OCI-LY7 (cell line): ENCODE measurements around the gene NPR1. TPM values are rescaled to one million over a fixed set of nuclear protein-coding genes. Genes with fewer than 3 reads are reported as not detected.

ENCODE experiments used
- BruUV-seq: library from RNA; stranded (reverse); fragments of 400-500 nt; replicated peaks from 2 replicates; lab custom pipeline; 2021; lab: Mats Ljungman, UMichigan
- CTCF ChIA-PET: fragments of 300-600 bp; sonication (Branson Sonifier 250); formaldehyde crosslinking; loops from one replicate; lab custom pipeline; 2022; ENCODE audit warnings: antibody characterized with exemption; ENCODE audit not compliant: unreplicated experiment; lab: Charles Lee
- POLR2A ChIA-PET: fragments of 300-600 bp; sonication (Branson Sonifier 250); formaldehyde crosslinking; loops from one replicate; lab custom pipeline; 2022; ENCODE audit warnings: antibody characterized with exemption; lab: Charles Lee
- DNase-seq: peaks from one replicate; pipeline ENCODE4 v3.0.0-alpha.2; 2015; ENCODE audit warnings: low spot score
- H2AFZ ChIP-seq: fragments of 200-600 bp; sonication (generic), shearing (Covaris generic); 2 replicates; pipeline ENCODE4 v1.6.1; 2014; ENCODE audit warnings: mild to moderate bottlenecking, antibody characterized with exemption, low read length, moderate library complexity
- H3K27ac ChIP-seq: fragments of 200-600 bp; sonication (generic); 2 replicates; pipeline ENCODE4 v1.5.1; 2014; ENCODE audit warnings: mixed run types, low read depth, mild to moderate bottlenecking, moderate library complexity, low read length, inconsistent platforms; ENCODE audit not compliant: poor library complexity, severe bottlenecking
- H3K36me3 ChIP-seq: fragments of 200-600 bp; sonication (generic); 2 replicates; pipeline ENCODE4 v1.6.1; 2014; ENCODE audit warnings: mild to moderate bottlenecking, antibody characterized with exemption, low read length, moderate library complexity, mixed read lengths; ENCODE audit not compliant: insufficient read depth
- H3K4me1 ChIP-seq: fragments of 200-600 bp; sonication (generic); 2 replicates; pipeline ENCODE4 v1.5.1; 2014; ENCODE audit warnings: mild to moderate bottlenecking, low read length; ENCODE audit not compliant: insufficient read depth, poor library complexity, severe bottlenecking
- H3K4me2 ChIP-seq: fragments of 200-600 bp; sonication (generic); 2 replicates; pipeline ENCODE4 v1.6.1; 2014; ENCODE audit warnings: mild to moderate bottlenecking, low read length
- H3K4me3 ChIP-seq: fragments of 200-600 bp; sonication (generic); 2 replicates; pipeline ENCODE4 v1.5.1; 2014; ENCODE audit warnings: mild to moderate bottlenecking, low read depth, low read length; ENCODE audit not compliant: poor library complexity, severe bottlenecking
- H3K79me2 ChIP-seq: fragments of 200-600 bp; sonication (generic); 2 replicates; pipeline ENCODE4 v1.6.1; 2016; ENCODE audit warnings: low read depth, mild to moderate bottlenecking, low read length, moderate library complexity, mixed read lengths; ENCODE audit not compliant: insufficient read depth
- H3K9me2 ChIP-seq: fragments of 200-600 bp; sonication (generic); 2 replicates; pipeline ENCODE4 v1.6.1; 2016; ENCODE audit warnings: mild to moderate bottlenecking, low read length, mixed read lengths; ENCODE audit not compliant: insufficient read depth
- H3K9me3 ChIP-seq: fragments of 200-600 bp; sonication (generic); 2 replicates; pipeline ENCODE4 v1.6.1; 2014; ENCODE audit warnings: mild to moderate bottlenecking, mixed run types, low read length, mixed read lengths
- H4K20me1 ChIP-seq: fragments of 200-600 bp; sonication (generic); 2 replicates; pipeline ENCODE4 v1.6.1; 2014; ENCODE audit warnings: mild to moderate bottlenecking, antibody characterized with exemption, low read length, moderate library complexity, mixed read lengths; ENCODE audit not compliant: insufficient read depth
- CTCF ChIP-seq: fragments of 200-600 bp; sonication (generic); conservative IDR thresholded peaks from 2 replicates; pipeline ENCODE4 v1.5.1; 2014; ENCODE audit warnings: mild to moderate bottlenecking, antibody characterized with exemption, low read length, moderate library complexity, mixed read lengths
- EZH2phosphoT487 ChIP-seq: fragments of 200-600 bp; sonication (generic); IDR thresholded peaks from 2 replicates; pipeline ENCODE4 v1.6.1; 2018; ENCODE audit warnings: low read depth, borderline replicate concordance, mild to moderate bottlenecking, mixed run types, antibody characterized with exemption, low read length, moderate library complexity, mixed read lengths
- intact Hi-C: fragments of 100-400 bp; cut with micrococcal nuclease; formaldehyde crosslinking; loops from one replicate; pipeline ENCODE4 v1.10.0; 2022; ENCODE audit not compliant: unreplicated experiment
- total RNA-seq, 2 experiments: library from RNA; depleted of rRNA in 1 of 2; stranded (reverse); fragments of >200 nt in 1 of 2; shearing (Covaris generic) in 1 of 2; gene quantifications; 2 replicates each; pipeline ENCODE4 v1.2.3, GENCODE V29; 2014 to 2022

The NPR1 gene
- total RNA-seq, 2 experiments from 2014 or later = not detected

DNA sequence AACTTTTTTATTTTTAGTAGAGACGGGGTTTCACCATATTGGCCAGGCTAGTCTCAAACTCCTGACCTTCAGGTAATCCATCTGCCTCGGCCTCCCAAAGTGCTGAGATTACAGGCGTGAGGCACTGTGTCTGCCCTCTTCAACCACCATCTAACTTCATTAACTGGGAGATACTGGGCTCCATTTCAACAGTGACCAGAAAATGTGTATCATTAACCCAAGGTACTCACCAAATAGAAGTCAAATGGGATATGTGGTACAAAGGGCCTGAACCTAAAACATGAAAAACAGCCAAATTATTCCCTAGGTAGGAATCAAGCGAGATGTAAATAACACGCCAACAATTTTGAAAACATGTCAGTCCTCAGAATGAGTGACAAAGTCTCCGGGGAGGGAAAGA, 8.9 kb upstream of the NPR1 start:
- H2AFZ ChIP-seq = no peak overlapping the region
- intact Hi-C loops = loop anchor here (2.0 to 10.0 kb wide), 3 partner anchors 35 to 155 kb away; partner anchors contain the start of gene CHTOP
- H3K27ac ChIP-seq = no peak overlapping the region
- peaks cover 61% of the 10 kb centered on the region for H3K36me3 ChIP-seq
- TF ChIP-seq CTCF (no peak), EZH2phosphoT487 (no peak)
- peaks cover 42% of the 10 kb centered on the region for H3K79me2 ChIP-seq
- H3K4me1 ChIP-seq = peaks cover 28% of the 10 kb centered on the region
- H3K4me3 ChIP-seq = peak overlapping the region; percentile 97
- H3K4me2 ChIP-seq = peak overlapping the region; percentile 77
- H4K20me1 ChIP-seq = peaks cover 4% of the 10 kb centered on the region; the same call in 1 of the 2 replicates
- ChIA-PET POLR2A (interaction anchor here (0.8 to 1.0 kb wide), 2 partner anchors 10 to 26 kb away, joined by 4 read pairs; no protein-coding TSS in a partner anchor), CTCF (no interaction called here)
- DNase-seq = no peak
- BruUV-seq = no TSS peak
- H3K9me3 ChIP-seq = no peaks in the 10 kb centered on the region
- H3K9me2 ChIP-seq = no peaks in the 10 kb centered on the region

DNA sequence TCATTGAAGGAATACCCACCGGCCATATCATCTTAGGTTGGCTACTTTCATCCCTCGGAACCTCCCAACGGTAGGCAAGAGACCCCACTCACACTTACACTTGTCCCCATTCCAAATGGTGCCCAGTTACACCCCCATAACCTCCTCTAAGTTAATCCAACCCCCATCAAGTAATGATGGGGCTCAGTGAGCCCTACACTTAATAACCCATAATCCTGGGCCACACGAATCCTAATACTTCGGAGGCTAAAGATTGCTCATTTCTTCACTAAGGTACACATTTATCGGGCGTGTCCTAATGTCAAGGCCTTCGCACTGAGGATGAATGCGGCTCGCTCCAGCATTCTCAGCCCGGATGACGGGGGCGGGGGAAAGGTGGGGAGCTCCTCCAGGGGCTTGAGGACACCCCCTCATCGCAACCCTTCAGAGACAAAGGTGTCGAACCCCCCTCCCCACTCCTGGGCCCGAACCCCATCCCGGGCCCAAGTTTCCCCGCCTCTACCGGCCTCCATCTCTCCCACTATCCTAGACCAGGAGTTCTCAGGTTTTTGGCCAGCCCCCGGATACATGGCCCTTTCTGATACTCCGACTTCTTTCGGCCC, 8.1 kb upstream of the NPR1 start:
- TF ChIP-seq EZH2phosphoT487 (no peak), CTCF (no peak)
- Histone ChIP-seq H3K4me3 (peak overlapping the region; percentile 97), H3K9me3 (no peaks in the 10 kb centered on the region), H3K36me3 (peaks cover 53% of the 10 kb centered on the region), H3K9me2 (no peaks in the 10 kb centered on the region), H3K4me2 (peak overlapping the region; percentile 77), H3K4me1 (peaks cover 28% of the 10 kb centered on the region), H3K27ac (peak overlapping the region; percentile 73), H4K20me1 (peaks cover 4% of the 10 kb centered on the region; the same call in 1 of the 2 replicates), H3K79me2 (peaks cover 41% of the 10 kb centered on the region), H2AFZ (no peak overlapping the region)
- DNase-seq = no peak
- intact Hi-C loops = loop anchor here (2.0 to 10.0 kb wide), 3 partner anchors 36 to 156 kb away; partner anchors contain the start of gene CHTOP
- BruUV-seq = TSS peak; percentile 83
- CTCF ChIA-PET = no interaction called here
- POLR2A ChIA-PET = no interaction called here
